Tibial artery (tissue), 4 donors: ENCODE data around the gene RASA3.

ENCODE experiments used
- DNase-seq, 2 donors: peaks; one replicate each; pipeline ENCODE4 v3.0.0-alpha.2; 2019
- H3K27ac ChIP-seq, 2 donors: fragments of 200-600 bp; sonication (generic) in 1 of 2; 1 replicate in 1 of 2; 2 replicates in 1 of 2; pipeline ENCODE4 v1.5.1; 2018 to 2019; ENCODE audit warnings: mild to moderate bottlenecking in 1 of 2
- H3K27me3 ChIP-seq, 2 donors: fragments of 200-600 bp; sonication (generic) in 1 of 2; one replicate each; pipeline versions ENCODE4 v1.5.1 to v1.6.0; 2016 to 2019
- H3K36me3 ChIP-seq, 3 donors: fragments of 200-600 bp; sonication (generic) in 2 of 3; one replicate each; pipeline ENCODE4 v1.5.1; 2016 to 2019; ENCODE audit warnings: mild to moderate bottlenecking in 2 of 3
- H3K4me1 ChIP-seq, 4 donors: fragments of 200-600 bp; sonication (generic) in 2 of 4; 1 replicate in 3 of 4; 2 replicates in 1 of 4; pipeline ENCODE4 v1.5.1; 2016 to 2019
- H3K4me3 ChIP-seq, 2 donors: fragments of 200-600 bp; sonication (generic) in 1 of 2; 1 replicate in 1 of 2; 2 replicates in 1 of 2; pipeline ENCODE4 v1.5.1; 2018 to 2019; ENCODE audit warnings: mild to moderate bottlenecking in 2 of 2
- H3K9me3 ChIP-seq, 3 donors: fragments of 200-600 bp; sonication (generic) in 1 of 3; one replicate each; pipeline ENCODE4 v1.5.1; 2016 to 2019
- CTCF ChIP-seq, 2 experiments: fragments of 200-600 bp in 1 of 2; fragments of 450-650 bp in 1 of 2; IDR thresholded peaks; one replicate each; pipeline ENCODE4 v1.5.1; 2017 to 2019; ENCODE audit warnings: antibody characterized with exemption in 2 of 2, mild to moderate bottlenecking in 1 of 2, moderate library complexity in 1 of 2
- intact Hi-C: fragments of 100-400 bp; cut with DNase I; formaldehyde crosslinking; loops from one replicate; pipeline ENCODE4 v1.15.0; 2023; ENCODE audit warnings: low total_unique reads

The RASA3 gene

GRCh38 chr13:114141261-114141996, 9.0 kb upstream of the RASA3 start:
- no peaks in the 10 kb centered on the region for H3K9me3 ChIP-seq
- H3K4me1 ChIP-seq, result peaks cover 0 to 7% (median 2%) of the 10 kb centered on the region in 4 donors
- intact Hi-C loops, result no loop called here
- TF ChIP-seq CTCF (IDR thresholded peaks at IDR 0.05), result no peak
- H3K27me3 ChIP-seq, result no peaks in the 10 kb centered on the region
- no peaks in the 10 kb centered on the region for H3K36me3 ChIP-seq
- H3K27ac ChIP-seq, result no peak overlapping the region
- H3K4me3 ChIP-seq, result no peak overlapping the region
- peak in 1 of 2 donors; percentile 41 for DNase-seq

GRCh38 chr13:114140906-114141250, 8.5 kb upstream of the RASA3 start:
- Histone ChIP-seq H3K4me1 (peaks cover 0 to 7% (median 2%) of the 10 kb centered on the region in 4 donors), H3K27me3 (no peaks in the 10 kb centered on the region), H3K9me3 (no peaks in the 10 kb centered on the region), H3K4me3 (no peak overlapping the region), H3K27ac (no peak overlapping the region), H3K36me3 (no peaks in the 10 kb centered on the region)
- no peak for TF ChIP-seq CTCF (IDR thresholded peaks at IDR 0.05)
- DNase-seq, result peak in 1 of 2 donors; percentile 44
- intact Hi-C loops, result no loop called here

- peak in 1 of 2 donors; percentile 59 for DNase-seq
- H3K9me3 ChIP-seq, result no peaks in the 10 kb centered on the region
- TF ChIP-seq CTCF (IDR thresholded peaks at IDR 0.05), result no peak
- H3K36me3 ChIP-seq, result no peaks in the 10 kb centered on the region
- H3K27me3 ChIP-seq, result no peaks in the 10 kb centered on the region
- peaks cover 0 to 7% (median 2%) of the 10 kb centered on the region in 4 donors for H3K4me1 ChIP-seq
- H3K4me3 ChIP-seq, result no peak overlapping the region
- intact Hi-C loops, result no loop called here
- H3K27ac ChIP-seq, result no peak overlapping the region
Observed at GRCh38 chr13:114140131-114140905, 7.9 kb upstream of the RASA3 start.

GRCh38 chr13:114136576-114136975, 4.2 kb upstream of the RASA3 start:
- no peak overlapping the region for H3K27ac ChIP-seq
- DNase-seq, result no peak

GRCh38 chr13:114135731-114136171, 3.3 kb upstream of the RASA3 start:
- Histone ChIP-seq H3K27me3 (no peaks in the 10 kb centered on the region), H3K4me1 (peaks cover 0 to 20% (median 9%) of the 10 kb centered on the region in 4 donors), H3K27ac (no peak overlapping the region), H3K36me3 (no peaks in the 10 kb centered on the region), H3K9me3 (no peaks in the 10 kb centered on the region), H3K4me3 (no peak overlapping the region)
- peak in 1 of 2 donors; percentile 53 for DNase-seq
- intact Hi-C loops, result no loop called here
- no peak for TF ChIP-seq CTCF (IDR thresholded peaks at IDR 0.05)

More at GRCh38 chr13:114136576-114136975, 4.2 kb upstream of the RASA3 start:
- Histone ChIP-seq H3K9me3 (no peaks in the 10 kb centered on the region), H3K4me3 (no peak overlapping the region), H3K27me3 (no peaks in the 10 kb centered on the region), H3K36me3 (no peaks in the 10 kb centered on the region), H3K4me1 (peaks cover 0 to 14% (median 8%) of the 10 kb centered on the region in 4 donors)
- TF ChIP-seq CTCF (IDR thresholded peaks at IDR 0.05), result no peak
- intact Hi-C loops, result no loop called here
